H1 (cell line): ENCODE data around the gene C13orf42. TPM values are rescaled to one million over a fixed set of nuclear protein-coding genes. Genes with fewer than 3 reads are reported as not detected.

Source experiments
- CHD2 ChIP-seq: IDR thresholded peaks from 2 replicates; pipeline ENCODE4 v1.6.1; 2012; ENCODE audit warnings: low read length, improper control_type of control experiment
- GABPA ChIP-seq: IDR thresholded peaks from 2 replicates; pipeline ENCODE4 v1.6.1; 2011; ENCODE audit warnings: mild to moderate bottlenecking, low read length, moderate library complexity, borderline replicate concordance; ENCODE audit not compliant: insufficient read depth
- HDAC2 ChIP-seq, 2 experiments: fragments of 300-600 bp in 1 of 2; sonication (generic) in 1 of 2; IDR thresholded peaks; 2 replicates each; pipeline ENCODE4 v1.6.1; 2011 to 2012; ENCODE audit warnings: low read depth in 2 of 2, low read length in 2 of 2, mild to moderate bottlenecking in 2 of 2, moderate library complexity in 2 of 2, borderline replicate concordance in 1 of 2, inconsistent platforms in 1 of 2
- POLR2A ChIP-seq, 2 experiments: IDR thresholded peaks; 1 replicate in 1 of 2; 2 replicates in 1 of 2; pipeline ENCODE4 v1.6.1; 2011; ENCODE audit warnings: low read depth in 2 of 2, low read length in 2 of 2, mild to moderate bottlenecking in 2 of 2; ENCODE audit errors: control extremely low read depth in 1 of 2
- POLR2AphosphoS5 ChIP-seq: IDR thresholded peaks from 2 replicates; pipeline ENCODE4 v1.6.1; 2011; ENCODE audit warnings: low read depth, low read length
- YY1 ChIP-seq: IDR thresholded peaks from 2 replicates; pipeline ENCODE4 v1.6.1; 2011; ENCODE audit warnings: low read depth, mild to moderate bottlenecking, low read length
- polyA plus RNA-seq, 7 experiments: library from polyadenylated mRNA; depleted of rRNA in 3 of 7; stranded (reverse) in 5 of 7; unstranded in 2 of 7; fragments of >200 nt in 5 of 7; fragments of 200-250 nt in 2 of 7; gene quantifications; 1 replicate in 5 of 7; 2 replicates in 1 of 7; 4 replicates in 1 of 7; pipeline versions ENCODE4 v1.2.1 to v1.2.3, GENCODE V29; 2011 to 2013; ENCODE audit warnings: missing spikeins in 2 of 7, mixed read lengths in 2 of 7
- total RNA-seq: library from RNA; stranded (reverse); fragmentation: NEBNext Ultra II Directional; extraction: Animal tissue kit (Norgen Biotek cat#: 25700); gene quantifications from 2 replicates; pipeline ENCODE4 v1.2.1, GENCODE V29; 2021
- TF ChIP-seq, protein P1 (sequence below): fragments of 300-600 bp; sonication (generic); IDR thresholded peaks from 2 replicates; pipeline ENCODE4 v1.7.1; 2012; ENCODE audit warnings: low read length, moderate library complexity, mild to moderate bottlenecking, inconsistent platforms; ENCODE audit not compliant: insufficient replicate concordance
- TF ChIP-seq, protein P2 (sequence below): IDR thresholded peaks from 2 replicates; pipeline ENCODE4 v1.6.1; 2012; ENCODE audit warnings: inconsistent platforms

Gene C13orf42
- total and polyA plus RNA-seq, 2 of the 8 experiments (the other 6 are each of a cell fraction or from before 2014, with no cell fraction given), result 9.9 to 10.1 TPM

DNA sequence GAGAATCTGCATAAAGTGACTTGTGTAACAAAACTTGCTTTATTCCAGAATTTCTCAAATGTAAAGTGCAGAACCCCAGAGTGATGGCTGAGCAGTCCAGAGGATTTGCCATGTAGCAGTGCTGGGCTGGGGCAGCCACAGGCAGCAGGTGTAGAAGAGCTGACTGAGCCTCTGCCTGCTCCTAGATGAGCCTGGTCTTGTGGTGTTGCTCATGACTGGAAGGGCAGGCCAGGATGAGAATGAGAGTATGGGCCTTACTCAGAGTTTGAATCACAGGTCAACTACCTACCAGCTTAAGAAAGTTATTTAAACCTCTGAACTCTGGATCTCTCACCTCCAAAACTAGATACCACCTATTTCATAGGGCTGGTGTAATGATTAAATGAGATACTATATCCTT is 2.9 kb upstream of the C13orf42 start (continued):
- TF ChIP-seq, protein P1, sequence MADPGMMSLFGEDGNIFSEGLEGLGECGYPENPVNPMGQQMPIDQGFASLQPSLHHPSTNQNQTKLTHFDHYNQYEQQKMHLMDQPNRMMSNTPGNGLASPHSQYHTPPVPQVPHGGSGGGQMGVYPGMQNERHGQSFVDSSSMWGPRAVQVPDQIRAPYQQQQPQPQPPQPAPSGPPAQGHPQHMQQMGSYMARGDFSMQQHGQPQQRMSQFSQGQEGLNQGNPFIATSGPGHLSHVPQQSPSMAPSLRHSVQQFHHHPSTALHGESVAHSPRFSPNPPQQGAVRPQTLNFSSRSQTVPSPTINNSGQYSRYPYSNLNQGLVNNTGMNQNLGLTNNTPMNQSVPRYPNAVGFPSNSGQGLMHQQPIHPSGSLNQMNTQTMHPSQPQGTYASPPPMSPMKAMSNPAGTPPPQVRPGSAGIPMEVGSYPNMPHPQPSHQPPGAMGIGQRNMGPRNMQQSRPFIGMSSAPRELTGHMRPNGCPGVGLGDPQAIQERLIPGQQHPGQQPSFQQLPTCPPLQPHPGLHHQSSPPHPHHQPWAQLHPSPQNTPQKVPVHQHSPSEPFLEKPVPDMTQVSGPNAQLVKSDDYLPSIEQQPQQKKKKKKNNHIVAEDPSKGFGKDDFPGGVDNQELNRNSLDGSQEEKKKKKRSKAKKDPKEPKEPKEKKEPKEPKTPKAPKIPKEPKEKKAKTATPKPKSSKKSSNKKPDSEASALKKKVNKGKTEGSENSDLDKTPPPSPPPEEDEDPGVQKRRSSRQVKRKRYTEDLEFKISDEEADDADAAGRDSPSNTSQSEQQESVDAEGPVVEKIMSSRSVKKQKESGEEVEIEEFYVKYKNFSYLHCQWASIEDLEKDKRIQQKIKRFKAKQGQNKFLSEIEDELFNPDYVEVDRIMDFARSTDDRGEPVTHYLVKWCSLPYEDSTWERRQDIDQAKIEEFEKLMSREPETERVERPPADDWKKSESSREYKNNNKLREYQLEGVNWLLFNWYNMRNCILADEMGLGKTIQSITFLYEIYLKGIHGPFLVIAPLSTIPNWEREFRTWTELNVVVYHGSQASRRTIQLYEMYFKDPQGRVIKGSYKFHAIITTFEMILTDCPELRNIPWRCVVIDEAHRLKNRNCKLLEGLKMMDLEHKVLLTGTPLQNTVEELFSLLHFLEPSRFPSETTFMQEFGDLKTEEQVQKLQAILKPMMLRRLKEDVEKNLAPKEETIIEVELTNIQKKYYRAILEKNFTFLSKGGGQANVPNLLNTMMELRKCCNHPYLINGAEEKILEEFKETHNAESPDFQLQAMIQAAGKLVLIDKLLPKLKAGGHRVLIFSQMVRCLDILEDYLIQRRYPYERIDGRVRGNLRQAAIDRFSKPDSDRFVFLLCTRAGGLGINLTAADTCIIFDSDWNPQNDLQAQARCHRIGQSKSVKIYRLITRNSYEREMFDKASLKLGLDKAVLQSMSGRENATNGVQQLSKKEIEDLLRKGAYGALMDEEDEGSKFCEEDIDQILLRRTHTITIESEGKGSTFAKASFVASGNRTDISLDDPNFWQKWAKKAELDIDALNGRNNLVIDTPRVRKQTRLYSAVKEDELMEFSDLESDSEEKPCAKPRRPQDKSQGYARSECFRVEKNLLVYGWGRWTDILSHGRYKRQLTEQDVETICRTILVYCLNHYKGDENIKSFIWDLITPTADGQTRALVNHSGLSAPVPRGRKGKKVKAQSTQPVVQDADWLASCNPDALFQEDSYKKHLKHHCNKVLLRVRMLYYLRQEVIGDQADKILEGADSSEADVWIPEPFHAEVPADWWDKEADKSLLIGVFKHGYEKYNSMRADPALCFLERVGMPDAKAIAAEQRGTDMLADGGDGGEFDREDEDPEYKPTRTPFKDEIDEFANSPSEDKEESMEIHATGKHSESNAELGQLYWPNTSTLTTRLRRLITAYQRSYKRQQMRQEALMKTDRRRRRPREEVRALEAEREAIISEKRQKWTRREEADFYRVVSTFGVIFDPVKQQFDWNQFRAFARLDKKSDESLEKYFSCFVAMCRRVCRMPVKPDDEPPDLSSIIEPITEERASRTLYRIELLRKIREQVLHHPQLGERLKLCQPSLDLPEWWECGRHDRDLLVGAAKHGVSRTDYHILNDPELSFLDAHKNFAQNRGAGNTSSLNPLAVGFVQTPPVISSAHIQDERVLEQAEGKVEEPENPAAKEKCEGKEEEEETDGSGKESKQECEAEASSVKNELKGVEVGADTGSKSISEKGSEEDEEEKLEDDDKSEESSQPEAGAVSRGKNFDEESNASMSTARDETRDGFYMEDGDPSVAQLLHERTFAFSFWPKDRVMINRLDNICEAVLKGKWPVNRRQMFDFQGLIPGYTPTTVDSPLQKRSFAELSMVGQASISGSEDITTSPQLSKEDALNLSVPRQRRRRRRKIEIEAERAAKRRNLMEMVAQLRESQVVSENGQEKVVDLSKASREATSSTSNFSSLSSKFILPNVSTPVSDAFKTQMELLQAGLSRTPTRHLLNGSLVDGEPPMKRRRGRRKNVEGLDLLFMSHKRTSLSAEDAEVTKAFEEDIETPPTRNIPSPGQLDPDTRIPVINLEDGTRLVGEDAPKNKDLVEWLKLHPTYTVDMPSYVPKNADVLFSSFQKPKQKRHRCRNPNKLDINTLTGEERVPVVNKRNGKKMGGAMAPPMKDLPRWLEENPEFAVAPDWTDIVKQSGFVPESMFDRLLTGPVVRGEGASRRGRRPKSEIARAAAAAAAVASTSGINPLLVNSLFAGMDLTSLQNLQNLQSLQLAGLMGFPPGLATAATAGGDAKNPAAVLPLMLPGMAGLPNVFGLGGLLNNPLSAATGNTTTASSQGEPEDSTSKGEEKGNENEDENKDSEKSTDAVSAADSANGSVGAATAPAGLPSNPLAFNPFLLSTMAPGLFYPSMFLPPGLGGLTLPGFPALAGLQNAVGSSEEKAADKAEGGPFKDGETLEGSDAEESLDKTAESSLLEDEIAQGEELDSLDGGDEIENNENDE, result no peak
- TF ChIP-seq YY1, result no peak
- no peak for TF ChIP-seq CHD2
- no peak for TF ChIP-seq POLR2AphosphoS5
- no peak for TF ChIP-seq GABPA
- TF ChIP-seq, protein P2, sequence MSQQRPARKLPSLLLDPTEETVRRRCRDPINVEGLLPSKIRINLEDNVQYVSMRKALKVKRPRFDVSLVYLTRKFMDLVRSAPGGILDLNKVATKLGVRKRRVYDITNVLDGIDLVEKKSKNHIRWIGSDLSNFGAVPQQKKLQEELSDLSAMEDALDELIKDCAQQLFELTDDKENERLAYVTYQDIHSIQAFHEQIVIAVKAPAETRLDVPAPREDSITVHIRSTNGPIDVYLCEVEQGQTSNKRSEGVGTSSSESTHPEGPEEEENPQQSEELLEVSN, result no peak
- TF ChIP-seq HDAC2 (IDR thresholded peaks at IDR 0.05; ENCODE audit: borderline replicate concordance in 1 of 2, low read depth in 2 of 2, low read length in 2 of 2), result no peak
- no peak for TF ChIP-seq POLR2A (IDR thresholded peaks at IDR 0.05; ENCODE audit: control extremely low read depth in 1 of 2, low read depth in 2 of 2, low read length in 2 of 2)
